GM18909 (cell line): Measurements from ENCODE around the gene TRDN.
"Not testable (repeated sequence)": the region's sequence is repeated elsewhere in the genome, so short reads cannot be mapped to it uniquely, and the experiment has no call there.

Source experiments
- ATAC-seq: cut with Tn5 transposase; IDR thresholded peaks from one replicate; pipeline ENCODE4 v1.9.1; 2021; ENCODE audit warnings: mild to moderate bottlenecking; ENCODE audit not compliant: unreplicated experiment, poor library complexity

The TRDN gene

GRCh38 chr6:123520217-123520616 is 116.5 kb downstream of the TRDN start:
- ATAC-seq = no peak

- no peak for ATAC-seq
Measured at GRCh38 chr6:123519189-123519505, 117.6 kb downstream of the TRDN start.

- no peak for ATAC-seq
Measured at GRCh38 chr6:123518441-123519188, 118.1 kb downstream of the TRDN start.

GRCh38 chr6:123515715-123516114 is 121.0 kb downstream of the TRDN start:
- ATAC-seq = no peak

GRCh38 chr6:123509112-123509511 is 127.6 kb downstream of the TRDN start:
- no peak for ATAC-seq

- ATAC-seq = no peak
Measured at GRCh38 chr6:123508290-123508689, 128.5 kb downstream of the TRDN start.

GRCh38 chr6:123507582-123507981 is 129.2 kb downstream of the TRDN start:
- ATAC-seq = no peak

GRCh38 chr6:123503619-123504018 is 133.1 kb downstream of the TRDN start:
- ATAC-seq = no peak

- ATAC-seq = no peak
Measured at GRCh38 chr6:123497025-123497424, 139.7 kb downstream of the TRDN start.

- no peak for ATAC-seq
Measured at GRCh38 chr6:123489589-123489988, 147.2 kb downstream of the TRDN start.

- ATAC-seq = no peak
Measured at GRCh38 chr6:123480986-123481385, 155.8 kb downstream of the TRDN start.

- ATAC-seq = not testable (repeated sequence)
Measured at GRCh38 chr6:123472025-123472702, 164.6 kb downstream of the TRDN start.

- ATAC-seq = no peak
Measured at GRCh38 chr6:123467392-123467791, 169.4 kb downstream of the TRDN start.

GRCh38 chr6:123462152-123462551 is 174.6 kb downstream of the TRDN start:
- no peak for ATAC-seq

GRCh38 chr6:123458218-123458617 is 178.5 kb downstream of the TRDN start:
- no peak for ATAC-seq

- ATAC-seq = no peak
Measured at GRCh38 chr6:123456836-123457235, 179.9 kb downstream of the TRDN start.

GRCh38 chr6:123454448-123454847 is 182.3 kb downstream of the TRDN start:
- ATAC-seq = no peak

GRCh38 chr6:123453071-123453470 is 183.7 kb downstream of the TRDN start:
- ATAC-seq = not testable (repeated sequence)

GRCh38 chr6:123448306-123448884 is 188.4 kb downstream of the TRDN start:
- no peak for ATAC-seq

- no peak for ATAC-seq
Measured at GRCh38 chr6:123447315-123447937, 189.3 kb downstream of the TRDN start.

- no peak for ATAC-seq
Measured at GRCh38 chr6:123439371-123439770, 197.4 kb downstream of the TRDN start.
